Measurements from ENCODE around the gene ABCC6.

GRCh38 chr16:16162591-16162990 is 60.7 kb downstream of the ABCC6 start:
- TF ChIP-seq CTCF (IDR thresholded peaks at IDR 0.05; ENCODE audit: insufficient read depth, low read depth, low read length) (no peak), EZH2 (IDR thresholded peaks at IDR 0.05; ENCODE audit: insufficient read depth, low read length) (no peak)

All from astrocyte (in vitro differentiated cells and primary cell).